Measurements from ENCODE around the gene FLVCR2. TPM values are rescaled to one million over a fixed set of nuclear protein-coding genes. Genes with fewer than 3 reads are reported as not detected.

FLVCR2 gene
- total RNA-seq, 1 donor from 2014 or later, result 3.1 TPM

- Histone ChIP-seq H3K79me2 (ENCODE audit: insufficient read depth, low read length) (no peaks in the 10 kb centered on the region), H3K4me3 (ENCODE audit: insufficient read depth, low read depth, low read length) (no peak overlapping the region), H3K27me3 (ENCODE audit: insufficient read depth, low read length) (no peaks in the 10 kb centered on the region), H4K20me1 (ENCODE audit: insufficient read depth, low read length) (no peaks in the 10 kb centered on the region), H3K9me3 (ENCODE audit: insufficient read depth, low read depth, low read length) (peaks cover 14% of the 10 kb centered on the region), H2AFZ (ENCODE audit: low read depth, low read length) (no peak overlapping the region), H3K4me2 (ENCODE audit: low read length) (no peak overlapping the region), H3K4me1 (ENCODE audit: insufficient read depth, low read length) (peaks cover 5% of the 10 kb centered on the region), H3K27ac (ENCODE audit: low read depth, low read length) (no peak overlapping the region), H3K36me3 (ENCODE audit: insufficient read depth, low read length) (no peaks in the 10 kb centered on the region), H3K9ac (ENCODE audit: low read length) (no peak overlapping the region)
- no peak for FAIRE-seq
- peaks cover 20% of the 10 kb centered on the region for H3K4me1 Mint-ChIP-seq (ENCODE audit: low read depth, unreplicated experiment)
- no peak for TF ChIP-seq CTCF (IDR thresholded peaks at IDR 0.05; ENCODE audit: insufficient read depth, low read depth, low read length)
- no peak for TF ChIP-seq EZH2 (IDR thresholded peaks at IDR 0.05; ENCODE audit: insufficient read depth, low read length)
- H3K4me3 Mint-ChIP-seq (ENCODE audit: unreplicated experiment), result no peak overlapping the region
- H3K36me3 Mint-ChIP-seq (ENCODE audit: low read depth, unreplicated experiment), result peaks cover 27% of the 10 kb centered on the region
- H3K27ac Mint-ChIP-seq (ENCODE audit: unreplicated experiment), result no peak overlapping the region
- DNase-seq (ENCODE audit: low read depth), result no peak
- peaks cover 43% of the 10 kb centered on the region for H3K9me3 Mint-ChIP-seq (ENCODE audit: unreplicated experiment)
- no peaks in the 10 kb centered on the region for H3K27me3 Mint-ChIP-seq (ENCODE audit: low read depth, unreplicated experiment)
These were observed 31.4 kb downstream of the FLVCR2 start for GRCh38 chr14:75609606-75610475.

GRCh38 chr14:75610834-75611233, 32.4 kb downstream of the FLVCR2 start:
- Histone ChIP-seq H3K9me3 (ENCODE audit: insufficient read depth, low read depth, low read length) (peaks cover 14% of the 10 kb centered on the region), H3K4me3 (ENCODE audit: insufficient read depth, low read depth, low read length) (no peak overlapping the region), H3K36me3 (ENCODE audit: insufficient read depth, low read length) (no peaks in the 10 kb centered on the region), H3K4me2 (ENCODE audit: low read length) (no peak overlapping the region), H3K9ac (ENCODE audit: low read length) (no peak overlapping the region), H3K4me1 (ENCODE audit: insufficient read depth, low read length) (peaks cover 5% of the 10 kb centered on the region), H4K20me1 (ENCODE audit: insufficient read depth, low read length) (no peaks in the 10 kb centered on the region), H3K27ac (ENCODE audit: low read depth, low read length) (no peak overlapping the region), H3K27me3 (ENCODE audit: insufficient read depth, low read length) (no peaks in the 10 kb centered on the region), H3K79me2 (ENCODE audit: insufficient read depth, low read length) (no peaks in the 10 kb centered on the region), H2AFZ (ENCODE audit: low read depth, low read length) (no peak overlapping the region)
- Mint-ChIP-seq H3K4me1 (ENCODE audit: low read depth, unreplicated experiment) (peaks cover 17% of the 10 kb centered on the region), H3K4me3 (ENCODE audit: unreplicated experiment) (no peak overlapping the region), H3K27me3 (ENCODE audit: low read depth, unreplicated experiment) (no peaks in the 10 kb centered on the region), H3K9me3 (ENCODE audit: unreplicated experiment) (peaks cover 43% of the 10 kb centered on the region), H3K27ac (ENCODE audit: unreplicated experiment) (no peak overlapping the region), H3K36me3 (ENCODE audit: low read depth, unreplicated experiment) (peaks cover 28% of the 10 kb centered on the region)
- TF ChIP-seq CTCF (IDR thresholded peaks at IDR 0.05; ENCODE audit: insufficient read depth, low read depth, low read length), result no peak
- no peak for TF ChIP-seq EZH2 (IDR thresholded peaks at IDR 0.05; ENCODE audit: insufficient read depth, low read length)
- FAIRE-seq (no peak), DNase-seq (ENCODE audit: low read depth) (no peak)

GRCh38 chr14:75612157-75612556, 33.7 kb downstream of the FLVCR2 start:
- Histone ChIP-seq H3K9me3 (ENCODE audit: insufficient read depth, low read depth, low read length) (peaks cover 14% of the 10 kb centered on the region), H3K79me2 (ENCODE audit: insufficient read depth, low read length) (no peaks in the 10 kb centered on the region), H3K4me3 (ENCODE audit: insufficient read depth, low read depth, low read length) (no peak overlapping the region), H3K36me3 (ENCODE audit: insufficient read depth, low read length) (no peaks in the 10 kb centered on the region), H3K4me2 (ENCODE audit: low read length) (no peak overlapping the region), H3K9ac (ENCODE audit: low read length) (no peak overlapping the region), H3K27me3 (ENCODE audit: insufficient read depth, low read length) (no peaks in the 10 kb centered on the region), H2AFZ (ENCODE audit: low read depth, low read length) (no peak overlapping the region), H4K20me1 (ENCODE audit: insufficient read depth, low read length) (no peaks in the 10 kb centered on the region), H3K27ac (ENCODE audit: low read depth, low read length) (no peak overlapping the region), H3K4me1 (ENCODE audit: insufficient read depth, low read length) (peaks cover 5% of the 10 kb centered on the region)
- TF ChIP-seq CTCF (IDR thresholded peaks at IDR 0.05; ENCODE audit: insufficient read depth, low read depth, low read length) (no peak), EZH2 (IDR thresholded peaks at IDR 0.05; ENCODE audit: insufficient read depth, low read length) (no peak)
- peaks cover 27% of the 10 kb centered on the region for H3K36me3 Mint-ChIP-seq (ENCODE audit: low read depth, unreplicated experiment)
- DNase-seq (ENCODE audit: low read depth) (no peak), FAIRE-seq (no peak)
- H3K4me1 Mint-ChIP-seq (ENCODE audit: low read depth, unreplicated experiment), result peaks cover 17% of the 10 kb centered on the region
- H3K9me3 Mint-ChIP-seq (ENCODE audit: unreplicated experiment), result peaks cover 42% of the 10 kb centered on the region
- no peak overlapping the region for H3K27ac Mint-ChIP-seq (ENCODE audit: unreplicated experiment)
- H3K4me3 Mint-ChIP-seq (ENCODE audit: unreplicated experiment), result no peak overlapping the region
- H3K27me3 Mint-ChIP-seq (ENCODE audit: low read depth, unreplicated experiment), result no peaks in the 10 kb centered on the region
